ENCODE measurements around the gene ARHGAP12. TPM values are rescaled to one million over a fixed set of nuclear protein-coding genes. Genes with fewer than 3 reads are reported as not detected.

Gene ARHGAP12
- total RNA-seq, 1 experiment from 2014 or later, result 62.3 TPM

DNA sequence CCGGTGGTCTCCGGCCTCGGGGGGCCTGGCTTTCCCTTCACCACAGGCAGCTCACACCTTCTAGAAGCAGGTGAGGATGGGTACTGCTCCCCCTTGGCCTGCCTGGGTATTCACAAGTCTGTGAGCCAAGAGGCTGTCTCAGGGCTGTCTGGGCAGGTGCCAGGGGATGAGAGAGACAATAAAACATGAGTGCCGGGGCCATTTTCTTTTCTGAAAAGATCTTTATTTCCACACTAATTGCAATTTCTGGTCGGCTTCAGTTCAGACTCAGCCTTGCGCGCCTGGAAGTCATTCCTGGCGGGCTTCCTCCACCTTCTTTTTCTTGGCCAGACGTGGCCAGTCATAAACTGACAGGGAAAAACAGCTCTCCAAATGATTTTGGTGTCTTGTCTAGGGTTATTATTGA, 171.2 kb downstream of the ARHGAP12 start:
- Mint-ChIP-seq H3K9me3 (ENCODE audit: unreplicated experiment) (no peaks in the 10 kb centered on the region), H3K36me3 (ENCODE audit: insufficient read depth, unreplicated experiment) (peaks cover 7% of the 10 kb centered on the region), H3K27me3 (ENCODE audit: insufficient read depth, unreplicated experiment) (no peaks in the 10 kb centered on the region), H3K4me1 (ENCODE audit: low read depth, unreplicated experiment) (peaks cover 11% of the 10 kb centered on the region), H3K4me3 (ENCODE audit: unreplicated experiment) (no peak overlapping the region), H3K27ac (ENCODE audit: unreplicated experiment) (no peak overlapping the region)
- H3K36me3 ChIP-seq (ENCODE audit: control insufficient read depth, insufficient read depth, low read length), result no peaks in the 10 kb centered on the region
- peaks cover 14% of the 10 kb centered on the region for H3K4me1 ChIP-seq
- no TSS peak for BruUV-seq (replicated peaks)
- no peak for DNase-seq
- H3K9me3 ChIP-seq, result no peaks in the 10 kb centered on the region
- TF ChIP-seq, protein P1, sequence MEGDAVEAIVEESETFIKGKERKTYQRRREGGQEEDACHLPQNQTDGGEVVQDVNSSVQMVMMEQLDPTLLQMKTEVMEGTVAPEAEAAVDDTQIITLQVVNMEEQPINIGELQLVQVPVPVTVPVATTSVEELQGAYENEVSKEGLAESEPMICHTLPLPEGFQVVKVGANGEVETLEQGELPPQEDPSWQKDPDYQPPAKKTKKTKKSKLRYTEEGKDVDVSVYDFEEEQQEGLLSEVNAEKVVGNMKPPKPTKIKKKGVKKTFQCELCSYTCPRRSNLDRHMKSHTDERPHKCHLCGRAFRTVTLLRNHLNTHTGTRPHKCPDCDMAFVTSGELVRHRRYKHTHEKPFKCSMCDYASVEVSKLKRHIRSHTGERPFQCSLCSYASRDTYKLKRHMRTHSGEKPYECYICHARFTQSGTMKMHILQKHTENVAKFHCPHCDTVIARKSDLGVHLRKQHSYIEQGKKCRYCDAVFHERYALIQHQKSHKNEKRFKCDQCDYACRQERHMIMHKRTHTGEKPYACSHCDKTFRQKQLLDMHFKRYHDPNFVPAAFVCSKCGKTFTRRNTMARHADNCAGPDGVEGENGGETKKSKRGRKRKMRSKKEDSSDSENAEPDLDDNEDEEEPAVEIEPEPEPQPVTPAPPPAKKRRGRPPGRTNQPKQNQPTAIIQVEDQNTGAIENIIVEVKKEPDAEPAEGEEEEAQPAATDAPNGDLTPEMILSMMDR (IDR thresholded peaks at IDR 0.05; ENCODE audit: insufficient read depth in 1 of 2, low read depth in 1 of 2, low read length in 1 of 2, severe bottlenecking in 1 of 2, unreplicated experiment in 1 of 2), result no peak
- H3K4me3 ChIP-seq (ENCODE audit: low read depth, low read length), result no peak overlapping the region
- intact Hi-C loops (cut with micrococcal nuclease; ENCODE audit: unreplicated experiment), result no loop called here
- ChIA-PET CTCF (no interaction called here), POLR2A (no interaction called here)
- H3K27me3 ChIP-seq (replicated peaks; ENCODE audit: control insufficient read depth, insufficient read depth, low read length), result no peaks in the 10 kb centered on the region

DNA sequence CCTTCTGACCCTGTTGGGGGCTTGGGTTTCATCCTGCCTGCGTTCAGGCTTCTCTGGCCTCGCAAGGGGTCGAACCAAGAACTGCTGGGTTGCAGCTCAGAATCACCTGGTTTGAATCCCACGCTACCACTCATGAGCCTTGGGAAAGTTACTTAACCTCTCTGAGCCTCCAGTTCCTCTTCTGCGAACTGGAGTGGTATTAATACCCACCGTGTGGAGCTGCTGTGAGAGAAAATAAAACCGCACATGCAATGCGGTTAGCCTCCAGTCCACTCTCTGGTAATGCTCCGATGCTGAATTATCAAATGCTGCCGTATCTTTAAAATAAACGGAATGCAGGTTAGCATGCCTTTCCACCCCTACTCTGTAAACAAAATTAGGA, 171.9 kb downstream of the ARHGAP12 start:
- Mint-ChIP-seq H3K4me3 (ENCODE audit: unreplicated experiment) (no peak overlapping the region), H3K36me3 (ENCODE audit: insufficient read depth, unreplicated experiment) (peaks cover 7% of the 10 kb centered on the region), H3K4me1 (ENCODE audit: low read depth, unreplicated experiment) (peaks cover 11% of the 10 kb centered on the region)

DNA sequence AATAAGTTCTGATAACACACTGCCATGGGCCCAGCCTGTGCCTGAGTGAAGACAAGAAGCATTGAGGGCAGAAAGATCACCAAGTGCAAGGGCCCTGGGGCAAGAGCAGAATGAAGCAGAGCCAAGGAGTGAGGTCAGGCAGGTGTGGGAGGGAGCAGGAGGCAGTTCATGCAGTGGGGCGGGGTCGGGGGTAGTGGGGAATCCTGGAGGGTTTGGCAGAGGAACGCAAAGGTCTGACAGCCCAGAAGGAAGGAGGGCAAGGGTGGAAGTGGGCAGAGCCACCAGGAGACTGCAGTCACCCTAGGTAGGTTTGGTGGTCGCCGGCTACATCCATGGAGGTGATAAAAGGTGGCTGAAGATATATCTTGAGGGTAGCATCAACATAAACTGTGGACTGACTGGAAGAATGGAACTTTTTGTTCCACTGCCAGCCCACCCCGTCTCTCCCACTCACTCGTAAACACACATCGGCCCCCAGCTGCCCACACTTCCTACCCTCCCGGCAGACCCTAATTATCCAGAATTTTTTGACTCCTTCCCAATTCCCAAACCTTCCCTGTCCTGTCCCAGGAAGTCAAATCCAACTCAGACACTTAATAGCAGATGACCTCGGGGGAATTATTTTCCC, 172.4 kb downstream of the ARHGAP12 start:
- Histone ChIP-seq H3K27me3 (replicated peaks; ENCODE audit: control insufficient read depth, insufficient read depth, low read length) (no peaks in the 10 kb centered on the region), H3K9me3 (no peaks in the 10 kb centered on the region), H3K4me1 (peaks cover 14% of the 10 kb centered on the region), H3K4me3 (ENCODE audit: low read depth, low read length) (no peak overlapping the region), H3K36me3 (ENCODE audit: control insufficient read depth, insufficient read depth, low read length) (no peaks in the 10 kb centered on the region)
- no peak for DNase-seq
- ChIA-PET POLR2A (no interaction called here), CTCF (no interaction called here)
- Mint-ChIP-seq H3K27ac (ENCODE audit: unreplicated experiment) (no peak overlapping the region), H3K27me3 (ENCODE audit: insufficient read depth, unreplicated experiment) (no peaks in the 10 kb centered on the region), H3K9me3 (ENCODE audit: unreplicated experiment) (no peaks in the 10 kb centered on the region), H3K4me1 (ENCODE audit: low read depth, unreplicated experiment) (peaks cover 11% of the 10 kb centered on the region), H3K4me3 (ENCODE audit: unreplicated experiment) (no peak overlapping the region), H3K36me3 (ENCODE audit: insufficient read depth, unreplicated experiment) (peaks cover 7% of the 10 kb centered on the region)
- no TSS peak for BruUV-seq (replicated peaks)
- intact Hi-C loops (cut with micrococcal nuclease; ENCODE audit: unreplicated experiment), result no loop called here
- TF ChIP-seq, protein P1 (IDR thresholded peaks at IDR 0.05; ENCODE audit: insufficient read depth in 1 of 2, low read depth in 1 of 2, low read length in 1 of 2, severe bottlenecking in 1 of 2, unreplicated experiment in 1 of 2), result no peak

More for the DNA sequence above, 171.9 kb downstream of the ARHGAP12 start:
- no TSS peak for BruUV-seq (replicated peaks)
- no peaks in the 10 kb centered on the region for H3K27me3 Mint-ChIP-seq (ENCODE audit: insufficient read depth, unreplicated experiment)
- no peak overlapping the region for H3K4me3 ChIP-seq (ENCODE audit: low read depth, low read length)
- no peak for DNase-seq
- no peaks in the 10 kb centered on the region for H3K9me3 ChIP-seq
- intact Hi-C loops (cut with micrococcal nuclease; ENCODE audit: unreplicated experiment), result no loop called here
- no peaks in the 10 kb centered on the region for H3K36me3 ChIP-seq (ENCODE audit: control insufficient read depth, insufficient read depth, low read length)
- no peaks in the 10 kb centered on the region for H3K27me3 ChIP-seq (replicated peaks; ENCODE audit: control insufficient read depth, insufficient read depth, low read length)
- ChIA-PET CTCF (no interaction called here), POLR2A (no interaction called here)
- no peak overlapping the region for H3K27ac Mint-ChIP-seq (ENCODE audit: unreplicated experiment)
- H3K9me3 Mint-ChIP-seq (ENCODE audit: unreplicated experiment), result no peaks in the 10 kb centered on the region
- TF ChIP-seq, protein P1 (IDR thresholded peaks at IDR 0.05; ENCODE audit: insufficient read depth in 1 of 2, low read depth in 1 of 2, low read length in 1 of 2, severe bottlenecking in 1 of 2, unreplicated experiment in 1 of 2), result no peak
- H3K4me1 ChIP-seq, result peaks cover 14% of the 10 kb centered on the region

Other genes starting within 250 kb of the ARHGAP12 start
- 172 and 183 TPM in 2 replicates for gene KIF5B, start 127.6 kb upstream of the ARHGAP12 start, total RNA-seq (2022)

Measured in Caco-2 (cell line).